ENCODE measurements around the gene STX18.
"Not testable (repeated sequence)": the region's sequence is repeated elsewhere in the genome, so short reads cannot be mapped to it uniquely, and the experiment has no call there.

The STX18 gene

DNA sequence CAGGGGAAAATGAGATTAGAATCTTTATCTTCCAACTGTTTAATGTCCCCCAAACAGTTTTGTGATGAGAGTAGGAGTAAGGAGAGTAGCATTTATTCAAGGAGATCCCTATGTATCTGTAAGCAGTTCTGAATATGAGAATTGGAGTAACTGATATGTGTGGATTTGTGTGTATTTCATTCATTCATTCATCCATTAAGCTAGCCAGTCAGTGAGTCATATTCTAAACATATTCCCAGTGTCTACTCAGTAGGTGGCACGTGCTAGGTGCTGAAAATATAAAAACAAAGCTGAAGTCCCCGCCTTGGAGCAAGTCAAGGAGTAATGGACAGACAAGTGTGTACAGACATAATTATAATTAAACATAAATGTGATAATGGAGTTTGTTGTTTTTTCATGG lies 12.4 kb upstream of the STX18 start:
- DNase-seq: no peak

DNA sequence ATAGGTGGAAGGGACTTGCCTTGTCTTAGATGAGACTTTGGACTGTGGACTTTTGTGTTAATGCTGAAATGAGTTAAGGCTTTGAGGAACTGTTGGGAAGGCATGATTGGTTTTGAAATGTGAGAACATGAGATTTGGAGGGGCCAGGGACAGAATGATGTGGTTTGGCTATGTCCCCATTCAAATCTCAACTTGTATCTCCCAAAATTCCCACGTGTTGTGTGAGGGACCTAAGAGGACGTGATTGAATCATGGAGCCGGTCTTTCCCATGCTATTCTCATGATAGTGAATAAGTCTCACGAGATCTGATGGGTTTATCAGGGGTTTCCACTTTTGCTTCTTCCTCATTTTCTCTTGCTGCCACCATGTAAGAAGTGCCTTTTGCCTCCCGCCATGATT lies 10.2 kb upstream of the STX18 start:
- not testable (repeated sequence) for DNase-seq

DNA sequence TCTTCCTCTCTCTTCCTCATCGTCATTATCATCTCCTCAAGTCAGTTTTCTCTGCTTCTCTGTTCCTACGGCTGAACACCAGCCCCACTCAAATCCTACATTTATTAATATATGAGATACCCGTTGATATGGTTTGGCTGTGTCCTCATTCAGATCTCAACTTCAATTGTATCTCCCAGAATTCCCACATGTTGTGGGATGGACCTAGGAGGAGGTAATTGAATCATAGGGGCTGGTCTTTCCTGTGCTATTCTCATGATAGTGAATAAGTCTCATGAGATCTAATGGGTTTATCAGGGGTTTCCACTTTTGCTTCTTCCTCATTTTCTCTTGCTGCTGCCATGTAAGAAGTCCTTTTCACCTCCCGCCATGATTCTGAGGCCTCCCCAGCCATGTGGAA lies 8.3 kb upstream of the STX18 start:
- not testable (repeated sequence) for DNase-seq

DNA sequence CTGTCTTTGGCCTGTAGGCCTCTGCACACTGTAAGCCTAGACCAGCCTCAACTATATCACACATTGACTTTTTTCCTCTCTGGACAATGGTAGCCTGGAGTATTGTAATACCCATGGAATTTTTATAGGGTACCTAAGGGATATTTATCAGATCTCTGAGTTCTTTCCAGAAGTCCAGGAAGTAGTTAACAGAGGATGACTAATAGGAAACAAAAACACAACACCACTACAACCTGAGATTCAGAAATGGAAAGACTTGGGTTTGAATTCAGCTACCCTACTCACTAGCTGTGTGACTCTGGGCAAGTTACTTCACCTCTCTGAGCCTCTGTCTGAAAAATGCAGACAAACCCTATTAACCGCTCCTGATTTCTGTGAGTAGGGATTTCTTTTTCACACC lies 7.7 kb upstream of the STX18 start:
- DNase-seq: no peak

DNA sequence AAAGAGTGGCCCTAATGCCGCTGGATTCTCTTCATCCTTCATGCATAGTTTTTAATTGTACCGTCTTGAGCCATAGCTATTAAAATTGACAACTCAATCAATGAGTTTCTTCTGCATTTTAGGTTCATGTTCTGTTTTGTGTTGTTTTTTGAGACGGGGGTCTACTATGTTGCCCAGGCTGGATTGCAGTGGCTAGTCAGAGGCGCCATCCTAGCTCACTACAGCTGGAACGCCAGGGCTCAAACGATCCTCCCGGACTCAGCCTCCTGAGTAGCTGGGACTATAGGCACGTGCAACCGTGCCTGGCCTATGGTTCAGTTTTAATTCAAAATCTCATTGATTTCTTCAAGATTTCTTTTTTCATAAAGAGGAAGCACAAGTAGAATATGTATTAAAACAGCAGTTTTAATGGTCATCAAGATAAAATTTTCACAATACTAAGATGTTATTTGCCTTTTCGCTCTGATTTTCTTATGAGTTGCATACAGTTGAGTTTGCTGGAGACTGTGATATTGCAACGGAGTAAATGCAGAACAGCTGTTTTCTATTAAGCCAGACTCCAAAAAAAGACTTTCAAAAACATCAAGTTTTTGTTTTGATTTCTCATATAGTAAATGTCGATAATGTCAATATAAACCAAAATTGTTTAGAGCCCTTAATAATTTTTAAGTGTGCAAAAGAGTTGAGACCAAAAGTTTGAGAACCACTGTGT lies 1.1 kb upstream of the STX18 start:
- DNase-seq: no peak

DNA sequence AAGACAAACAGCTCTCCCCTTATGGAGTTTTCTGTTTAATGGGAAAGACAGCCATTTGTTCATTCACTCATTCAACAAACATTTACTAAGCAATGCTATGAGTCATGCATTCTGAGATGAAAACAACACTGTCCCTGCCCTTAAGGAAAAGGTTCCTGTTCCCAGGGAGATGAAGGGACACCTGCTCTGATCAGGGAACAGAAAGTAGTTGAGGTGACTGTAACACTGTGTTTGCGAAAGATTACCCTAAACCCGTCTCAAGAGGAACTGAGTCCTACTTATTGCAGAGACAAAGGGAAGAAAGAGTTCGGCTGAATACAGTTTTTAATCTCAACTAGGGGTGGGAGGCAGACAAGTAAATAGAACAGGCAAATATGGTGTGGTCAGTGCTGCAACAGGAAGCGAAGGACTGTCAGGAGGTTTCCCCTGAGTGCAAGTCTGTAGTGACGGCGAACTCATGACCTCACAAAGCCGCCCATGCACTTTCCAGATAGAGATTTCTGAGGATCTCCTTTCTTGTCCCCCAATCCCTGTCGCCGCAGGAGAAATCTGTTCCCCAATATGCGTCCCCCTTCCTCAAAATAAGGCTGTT lies 712 bp downstream of the STX18 start:
- no peak for DNase-seq

DNA sequence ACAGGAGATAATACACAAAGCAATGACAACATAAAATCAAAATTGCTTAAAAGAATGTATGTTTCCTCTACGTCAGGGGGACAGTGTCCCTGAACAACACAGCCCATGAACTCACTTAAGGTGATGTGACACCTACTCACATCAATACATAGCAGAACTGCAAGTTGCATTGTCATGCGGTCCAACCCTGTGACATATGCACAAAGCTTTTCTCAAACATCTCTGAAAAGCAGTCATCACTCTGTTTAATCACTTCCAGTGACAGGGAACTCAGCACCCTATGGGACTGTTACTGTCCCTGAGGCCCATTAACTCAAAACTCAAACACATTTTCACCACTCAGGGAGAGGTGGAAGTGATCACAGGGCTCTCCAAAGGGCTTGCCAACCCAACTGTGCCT lies 2.4 kb downstream of the STX18 start:
- DNase-seq: no peak

DNA sequence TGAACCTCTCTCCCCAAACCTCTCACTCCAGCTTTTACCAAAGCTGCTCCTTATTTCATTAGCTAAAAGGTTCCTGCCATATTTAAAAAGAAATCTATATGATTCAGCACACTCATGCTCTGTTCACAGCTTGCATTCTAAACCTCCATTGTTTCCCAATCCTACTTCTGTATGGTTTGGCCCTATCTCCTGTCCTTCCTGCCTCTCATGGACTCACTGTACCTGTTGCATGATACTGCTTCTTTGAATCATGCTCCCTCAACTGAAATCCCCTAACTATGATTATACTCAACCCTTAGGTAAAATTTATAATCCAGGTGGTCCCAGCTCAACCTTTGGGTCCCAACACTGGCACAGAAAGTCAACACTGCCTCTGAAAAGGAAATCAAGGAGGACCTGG lies 6.3 kb downstream of the STX18 start:
- no peak for DNase-seq

DNA sequence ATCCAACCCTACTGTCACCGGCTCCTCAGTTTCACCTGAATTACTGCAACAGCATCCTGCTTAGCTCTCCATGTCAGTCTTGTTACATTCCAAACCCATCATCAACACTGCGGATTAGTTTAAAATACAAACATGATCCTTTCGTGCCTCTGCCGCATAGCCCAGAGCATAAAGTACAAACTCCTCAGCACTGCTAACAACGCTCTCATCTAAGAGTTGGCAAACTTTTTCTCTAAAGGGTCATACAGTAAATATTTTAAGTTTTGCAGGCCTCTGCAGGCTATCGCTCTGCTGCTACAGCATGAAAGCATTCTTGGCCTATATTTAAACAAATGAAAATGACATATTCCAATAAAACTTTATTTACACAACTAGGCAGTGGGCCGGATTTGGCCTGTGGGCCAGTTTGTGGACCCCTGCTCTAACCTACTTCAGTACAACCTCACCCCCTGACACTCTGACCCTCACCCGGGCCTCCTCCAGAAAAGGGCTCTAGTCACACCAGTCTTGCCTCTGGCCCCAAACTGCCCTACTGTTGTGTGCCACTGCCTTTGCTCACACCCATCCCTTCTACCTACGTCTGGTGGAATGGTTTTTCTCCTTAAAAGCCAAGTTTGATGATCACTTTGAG lies 7.2 kb downstream of the STX18 start:
- no peak for DNase-seq

DNA sequence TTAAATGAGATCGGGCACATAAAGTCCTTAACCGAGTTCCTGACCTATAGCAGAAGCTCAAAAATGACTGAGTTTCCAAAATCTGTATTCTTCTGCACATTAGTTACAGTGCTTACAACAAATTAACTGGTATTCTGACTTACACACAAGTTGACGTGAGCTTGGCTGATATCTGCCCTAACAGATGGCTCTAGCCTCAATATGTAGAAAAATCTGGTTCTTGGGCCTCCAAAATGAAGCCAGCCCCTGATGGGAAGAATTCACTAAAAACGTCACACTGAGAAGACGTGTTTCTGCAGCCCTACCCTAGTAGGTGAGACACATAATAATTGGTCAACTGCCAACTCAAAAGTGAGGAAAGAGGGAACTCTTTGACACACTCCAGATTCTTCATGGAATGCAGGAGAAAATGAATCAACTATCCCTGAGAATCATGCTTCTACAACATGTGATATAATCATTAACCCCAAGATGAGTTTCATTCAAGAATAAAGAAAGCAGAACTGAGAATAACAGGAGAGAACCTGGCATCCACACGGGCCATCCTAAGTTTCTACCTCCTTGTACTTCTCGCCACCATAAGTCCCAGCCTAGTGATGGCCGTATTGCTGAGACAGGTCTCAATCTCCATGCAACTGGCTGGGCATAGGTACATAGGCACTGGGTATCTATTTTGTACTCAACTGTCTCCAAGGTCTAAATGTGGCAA lies 8.2 kb downstream of the STX18 start:
- DNase-seq: no peak

DNA sequence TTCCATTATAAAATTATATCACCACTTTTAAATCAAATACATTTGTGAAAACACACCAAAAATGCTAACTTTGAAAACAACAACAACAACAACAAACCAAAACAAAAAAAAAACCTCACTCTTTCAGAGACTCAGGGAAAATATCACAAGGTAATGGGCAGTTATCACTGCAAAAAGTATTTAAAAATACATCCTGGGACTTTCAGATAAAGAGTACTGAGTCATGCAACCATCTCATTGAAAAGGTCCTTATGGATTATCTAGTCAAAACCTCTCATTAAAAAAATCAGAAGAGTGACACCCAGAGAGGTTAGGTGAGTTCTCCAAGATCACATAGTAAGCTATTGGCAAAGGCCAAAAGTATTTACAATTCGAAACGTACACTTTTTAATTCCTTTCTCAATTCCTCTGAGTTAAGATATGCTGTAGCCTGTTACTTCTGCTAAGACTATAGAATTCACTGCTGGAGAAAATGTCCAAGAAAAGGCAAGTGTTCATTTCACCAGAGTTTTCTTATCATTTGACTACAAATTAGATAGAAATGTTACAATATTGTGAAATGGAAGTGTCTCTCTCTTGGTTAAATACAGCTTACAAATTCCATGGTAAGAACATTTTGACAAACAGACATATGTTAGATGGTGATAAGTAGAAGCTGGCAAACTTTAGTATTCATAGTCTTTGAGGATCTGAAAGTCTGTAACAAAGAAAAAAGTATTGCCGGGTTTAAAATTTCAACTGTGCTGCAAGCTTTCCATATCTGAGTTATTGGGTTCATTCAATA lies 9.3 kb downstream of the STX18 start:
- DNase-seq: no peak

DNA sequence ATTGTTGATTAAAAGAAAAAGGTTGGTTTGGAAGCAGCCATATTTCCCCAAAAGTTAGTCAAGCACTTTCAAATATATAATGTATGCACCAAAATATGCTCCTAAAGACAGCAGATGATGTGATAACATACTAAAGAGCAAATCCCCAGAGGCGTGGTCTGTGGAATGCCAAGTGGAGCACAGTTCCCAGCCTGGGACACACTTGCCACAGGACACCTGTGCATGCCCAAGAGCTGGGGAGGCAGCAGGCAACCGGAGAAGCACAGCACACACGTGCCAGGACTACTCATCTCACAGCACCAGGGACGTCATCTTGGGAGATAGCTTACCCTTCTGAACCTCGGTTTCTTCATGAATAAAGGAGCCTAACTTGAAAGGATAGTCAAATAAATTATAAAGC lies 12.5 kb downstream of the STX18 start:
- no peak for DNase-seq

DNA sequence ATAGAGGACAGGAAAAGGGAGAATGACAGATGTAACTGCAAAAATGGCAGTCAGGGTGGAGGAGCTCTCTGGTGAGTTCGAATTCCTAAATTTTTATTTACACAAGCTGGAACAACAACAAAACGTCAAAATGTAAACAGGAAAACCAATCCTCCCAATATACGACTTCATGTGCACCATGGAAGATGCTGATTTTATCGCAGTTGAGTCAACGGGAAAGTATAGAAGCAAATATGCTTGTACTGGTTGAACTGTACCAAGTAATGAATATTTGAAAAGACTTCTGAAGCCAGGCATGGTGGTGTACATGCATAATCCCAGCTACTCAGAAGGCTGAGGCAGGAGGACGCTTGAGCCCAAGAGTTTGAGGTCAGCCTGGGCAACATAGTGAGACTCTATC lies 15.4 kb downstream of the STX18 start:
- no peak for DNase-seq

DNA sequence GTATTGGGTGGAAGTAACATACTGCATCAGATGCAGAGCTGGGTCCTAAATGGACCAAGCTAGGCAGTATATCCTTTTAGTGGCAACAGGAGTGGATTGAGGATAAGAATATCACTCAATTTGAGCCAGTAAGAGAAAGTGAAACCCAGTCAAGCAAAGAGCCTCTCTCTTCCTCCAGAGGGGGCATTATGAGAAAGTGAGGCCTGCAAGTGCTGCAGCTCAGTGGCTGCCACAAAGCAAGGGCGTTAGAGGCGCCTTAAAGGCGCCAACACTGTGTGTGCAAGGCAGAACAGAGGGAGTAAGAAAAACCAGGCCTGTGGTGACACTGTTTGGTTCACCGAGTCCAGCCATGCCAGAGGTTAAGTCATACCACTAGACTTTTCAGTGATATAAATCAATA lies 17.5 kb downstream of the STX18 start:
- no peak for DNase-seq

DNA sequence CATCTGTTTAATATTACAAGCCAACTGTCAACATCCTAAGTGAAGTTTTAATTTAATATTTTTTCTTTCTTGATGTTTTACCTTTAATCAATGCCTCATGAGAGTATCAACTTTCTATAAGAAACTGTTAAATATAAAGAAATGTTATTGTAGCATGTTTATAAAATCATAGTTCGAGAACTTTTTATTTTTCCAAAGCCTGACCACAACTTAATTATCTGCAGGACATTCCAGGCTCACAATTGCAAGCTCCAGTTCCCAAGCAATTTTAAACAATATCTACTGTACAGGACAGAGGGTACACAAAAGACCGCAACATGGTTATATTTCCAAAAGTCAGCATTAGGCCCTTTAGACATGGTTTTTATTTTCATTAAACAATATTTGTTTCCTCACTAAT lies 20.1 kb downstream of the STX18 start:
- DNase-seq: no peak

DNA sequence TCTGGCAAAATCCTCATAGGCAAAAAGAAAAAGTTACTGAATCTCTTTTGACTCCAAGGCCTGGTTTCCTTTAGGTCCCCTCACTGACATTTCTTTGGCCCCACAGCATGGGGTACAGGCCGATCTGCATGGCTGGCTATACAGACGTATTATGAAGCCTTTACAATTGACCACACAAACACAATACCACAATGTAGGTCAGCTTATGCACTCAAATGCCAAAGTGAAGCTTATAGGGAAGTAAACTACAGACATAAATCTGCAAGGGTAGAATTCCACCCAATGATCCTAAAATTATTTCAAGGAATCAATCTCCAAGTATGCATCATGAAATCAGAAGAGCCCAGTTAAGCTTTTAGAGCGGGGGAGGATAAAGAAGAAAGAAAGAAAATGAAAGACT lies 20.7 kb downstream of the STX18 start:
- no peak for DNase-seq

DNA sequence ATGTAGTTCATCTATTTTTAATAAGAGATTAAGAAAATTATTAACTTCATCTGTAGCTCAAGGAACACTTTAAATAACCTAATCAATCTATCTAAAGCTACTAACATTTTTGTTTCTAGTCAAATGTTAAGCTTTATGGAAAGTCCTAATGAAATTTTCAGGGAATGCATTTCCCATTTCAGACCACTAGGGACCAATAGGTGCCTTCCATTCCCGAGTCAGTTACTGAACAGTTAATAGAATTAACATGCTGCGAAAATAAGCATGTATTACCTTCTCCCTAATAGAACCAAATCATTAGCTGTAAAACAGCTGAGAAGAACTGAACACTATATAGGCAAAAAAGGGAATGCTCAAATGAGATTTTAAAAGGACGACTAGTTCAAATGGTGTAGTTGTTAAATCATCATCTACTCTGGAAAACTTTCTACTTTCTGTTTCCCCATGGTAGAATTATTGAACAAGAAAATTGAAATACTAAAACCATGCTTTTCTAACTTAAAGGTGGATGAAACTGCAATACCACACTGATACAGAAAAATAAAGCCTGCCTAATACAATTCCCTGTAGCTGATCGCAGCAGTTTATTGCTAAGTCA lies 22.5 kb downstream of the STX18 start:
- no peak for DNase-seq

DNA sequence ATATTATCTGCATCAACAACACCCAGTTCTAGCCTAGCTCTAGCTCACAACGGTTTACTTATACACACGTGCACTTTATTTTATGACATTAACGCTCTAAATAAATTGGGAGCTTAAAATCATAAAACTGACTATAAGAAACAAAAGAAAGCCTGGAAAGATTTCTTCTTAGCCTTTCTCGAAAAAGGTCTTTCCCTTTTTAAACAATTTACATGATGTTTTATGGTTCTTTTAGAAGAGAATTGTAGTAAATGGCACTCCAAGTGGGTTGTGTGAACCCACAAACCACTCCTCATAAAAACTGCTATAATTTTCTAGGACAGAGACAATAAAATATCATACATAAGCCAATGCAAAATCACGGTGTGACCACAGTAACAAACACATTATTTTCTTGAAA lies 23.1 kb downstream of the STX18 start:
- DNase-seq: no peak

DNA sequence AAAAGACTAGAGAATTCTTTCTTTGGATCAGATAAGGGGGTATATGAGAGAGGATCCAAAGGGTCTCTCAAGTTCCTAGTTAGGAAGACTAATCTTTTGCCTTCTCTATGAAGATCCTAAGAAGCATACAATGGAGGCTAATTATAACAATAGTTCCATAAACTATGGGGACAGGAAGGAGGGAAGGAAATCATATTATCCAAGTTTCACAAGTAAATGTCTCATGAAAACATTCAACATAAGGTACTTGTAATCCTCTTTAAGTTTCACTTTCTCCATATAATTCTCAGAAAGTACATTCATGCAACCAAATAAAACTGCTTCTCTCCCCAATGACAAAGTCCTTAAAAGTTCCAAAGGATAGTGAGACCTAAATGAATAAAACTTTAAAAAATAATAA lies 27.1 kb downstream of the STX18 start:
- DNase-seq: no peak

DNA sequence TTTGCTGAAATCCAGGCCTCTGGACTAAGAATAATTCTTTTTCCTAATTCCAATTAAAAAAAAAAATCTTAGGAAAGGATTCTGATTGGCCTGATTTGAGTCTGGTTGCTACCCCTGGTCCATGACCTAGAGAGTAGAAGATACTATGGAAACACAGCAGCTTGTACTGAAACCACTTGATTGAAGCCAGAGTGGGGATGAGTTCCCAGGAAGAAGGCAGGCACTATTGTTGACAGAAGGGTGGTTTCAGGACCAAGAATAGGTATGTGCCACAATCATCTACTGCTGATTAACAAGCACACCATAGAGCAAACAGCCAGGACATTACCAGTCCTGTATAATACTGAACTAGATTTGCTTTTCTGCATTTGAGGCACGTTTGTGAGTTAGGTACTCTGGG lies 29.6 kb downstream of the STX18 start:
- no peak for DNase-seq

DNA sequence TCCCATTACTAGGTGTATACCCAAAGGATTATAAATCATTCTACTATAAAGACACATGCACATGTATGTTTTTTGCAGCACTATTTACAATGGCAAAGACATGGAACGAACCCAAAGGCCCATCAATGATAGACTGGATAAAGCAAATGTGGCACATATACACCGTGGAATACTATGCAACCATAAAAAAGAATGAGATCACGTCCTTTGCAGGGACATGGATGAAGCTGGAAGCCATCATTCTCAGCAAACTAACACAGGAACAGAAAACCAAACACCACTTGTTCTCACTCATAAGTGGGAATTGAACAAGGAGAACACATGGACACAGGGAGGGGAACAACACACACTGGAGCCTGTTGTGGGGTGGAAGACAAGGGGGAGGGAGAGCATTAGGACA lies 31.2 kb downstream of the STX18 start:
- not testable (repeated sequence) for DNase-seq

DNA sequence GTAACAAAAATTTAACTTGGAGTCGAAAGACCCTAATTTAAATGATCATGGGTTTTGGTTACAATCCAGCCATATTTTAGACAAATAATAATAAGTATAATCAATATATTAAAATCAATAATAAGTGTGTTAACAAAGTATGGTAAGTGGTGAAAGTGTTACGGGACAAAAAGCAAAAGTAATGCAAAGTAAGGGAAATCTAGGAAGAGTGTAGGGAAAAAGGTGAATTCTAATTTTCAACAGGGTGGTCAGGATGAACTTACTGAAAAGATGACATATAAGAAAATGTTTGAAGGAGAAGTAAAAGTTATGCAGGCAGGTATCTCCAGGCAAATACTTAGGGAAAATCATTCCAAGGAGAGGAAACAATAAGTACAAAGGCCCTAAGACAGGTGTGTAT lies 32.3 kb downstream of the STX18 start:
- DNase-seq: no peak

DNA sequence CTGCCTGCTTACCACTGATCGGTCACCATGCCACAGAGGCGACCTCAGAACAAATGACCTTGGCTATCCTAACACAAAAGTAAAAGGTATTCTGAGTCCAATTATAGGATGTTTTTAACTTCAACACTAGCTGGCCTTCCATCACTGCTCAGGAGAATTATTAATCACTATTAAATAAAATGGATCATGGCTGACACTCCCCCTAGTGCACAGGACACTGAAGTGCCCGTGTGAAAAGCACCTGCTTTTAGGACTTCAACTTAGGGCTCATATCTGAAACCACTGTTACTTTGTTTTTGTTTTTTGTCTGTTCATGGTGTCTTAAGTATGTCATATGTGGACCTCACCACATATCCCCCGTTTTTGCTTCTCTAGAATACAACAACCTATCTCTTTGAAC lies 33.9 kb downstream of the STX18 start:
- no peak for DNase-seq
